ENCODE measurements around the gene CEACAM16.
"Not testable (repeated sequence)": the region's sequence is repeated elsewhere in the genome, so short reads cannot be mapped to it uniquely, and the experiment has no call there.

The CEACAM16 gene

GRCh38 chr19:44714597-44715169, 15.7 kb downstream of the CEACAM16 start:
- TF ChIP-seq EZH2 (IDR thresholded peaks at IDR 0.05) (no peak), FOXP2 (optimal IDR thresholded peaks at IDR 0.05; ENCODE audit: control extremely low read depth, extremely low read length, insufficient read depth) (no peak), POLR2AphosphoS5 (IDR thresholded peaks at IDR 0.05; ENCODE audit: borderline replicate concordance, low read depth, low read length) (no peak)
- Histone ChIP-seq H3K4me3 (no peak overlapping the region), H3K9ac (ENCODE audit: insufficient read length) (no peak overlapping the region), H3K36me3 (ENCODE audit: insufficient read depth, low read length) (no peaks in the 10 kb centered on the region), H3K9me3 (ENCODE audit: low read depth, low read length) (no peaks in the 10 kb centered on the region), H3K27ac (no peak overlapping the region)
- no peak for DNase-seq (ENCODE audit: low read depth, low spot score)

GRCh38 chr19:44717603-44718002, 18.7 kb downstream of the CEACAM16 start:
- Histone ChIP-seq H3K9ac (ENCODE audit: insufficient read length) (no peak overlapping the region), H3K36me3 (ENCODE audit: insufficient read depth, low read length) (no peaks in the 10 kb centered on the region), H3K9me3 (ENCODE audit: low read depth, low read length) (no peaks in the 10 kb centered on the region), H3K4me3 (no peak overlapping the region), H3K27ac (no peak overlapping the region)
- TF ChIP-seq POLR2AphosphoS5 (IDR thresholded peaks at IDR 0.05; ENCODE audit: borderline replicate concordance, low read depth, low read length) = no peak
- TF ChIP-seq EZH2 (IDR thresholded peaks at IDR 0.05) = no peak
- DNase-seq (ENCODE audit: low read depth, low spot score) = no peak

GRCh38 chr19:44718441-44719261, 19.7 kb downstream of the CEACAM16 start:
- Histone ChIP-seq H3K9ac (ENCODE audit: insufficient read length) (no peak overlapping the region), H3K4me3 (no peak overlapping the region), H3K36me3 (ENCODE audit: insufficient read depth, low read length) (no peaks in the 10 kb centered on the region), H3K27ac (no peak overlapping the region), H3K9me3 (ENCODE audit: low read depth, low read length) (no peaks in the 10 kb centered on the region)
- no peak for DNase-seq (ENCODE audit: low read depth, low spot score)
- no peak for TF ChIP-seq POLR2AphosphoS5 (IDR thresholded peaks at IDR 0.05; ENCODE audit: borderline replicate concordance, low read depth, low read length)
- TF ChIP-seq FOXP2 (optimal IDR thresholded peaks at IDR 0.05; ENCODE audit: control extremely low read depth, extremely low read length, insufficient read depth) = no peak
- no peak for TF ChIP-seq EZH2 (IDR thresholded peaks at IDR 0.05)

GRCh38 chr19:44719262-44719701, 20.3 kb downstream of the CEACAM16 start:
- H3K27ac ChIP-seq = no peak overlapping the region
- H3K4me3 ChIP-seq = no peak overlapping the region
- TF ChIP-seq POLR2AphosphoS5 (IDR thresholded peaks at IDR 0.05; ENCODE audit: borderline replicate concordance, low read depth, low read length) (no peak), FOXP2 (optimal IDR thresholded peaks at IDR 0.05; ENCODE audit: control extremely low read depth, extremely low read length, insufficient read depth) (no peak), EZH2 (IDR thresholded peaks at IDR 0.05) (no peak)
- H3K9me3 ChIP-seq (ENCODE audit: low read depth, low read length) = no peaks in the 10 kb centered on the region
- no peak overlapping the region for H3K9ac ChIP-seq (ENCODE audit: insufficient read length)
- H3K36me3 ChIP-seq (ENCODE audit: insufficient read depth, low read length) = no peaks in the 10 kb centered on the region
- DNase-seq (ENCODE audit: low read depth, low spot score) = no peak

GRCh38 chr19:44720396-44720795, 21.4 kb downstream of the CEACAM16 start:
- not testable (repeated sequence) for H3K4me3 ChIP-seq; H3K36me3 ChIP-seq (ENCODE audit: insufficient read depth, low read length); H3K27ac ChIP-seq; H3K9me3 ChIP-seq (ENCODE audit: low read depth, low read length); H3K9ac ChIP-seq (ENCODE audit: insufficient read length); DNase-seq (ENCODE audit: low read depth, low spot score)

GRCh38 chr19:44720945-44721344, 22.0 kb downstream of the CEACAM16 start:
- Histone ChIP-seq H3K27ac (no peak overlapping the region), H3K9me3 (ENCODE audit: low read depth, low read length) (no peaks in the 10 kb centered on the region), H3K9ac (ENCODE audit: insufficient read length) (no peak overlapping the region), H3K4me3 (no peak overlapping the region), H3K36me3 (ENCODE audit: insufficient read depth, low read length) (no peaks in the 10 kb centered on the region)
- DNase-seq (ENCODE audit: low read depth, low spot score) = no peak
- no peak for TF ChIP-seq POLR2AphosphoS5 (IDR thresholded peaks at IDR 0.05; ENCODE audit: borderline replicate concordance, low read depth, low read length)
- TF ChIP-seq FOXP2 (optimal IDR thresholded peaks at IDR 0.05; ENCODE audit: control extremely low read depth, extremely low read length, insufficient read depth) = no peak
- TF ChIP-seq EZH2 (IDR thresholded peaks at IDR 0.05) = no peak

- not testable (repeated sequence) for H3K4me3 ChIP-seq; DNase-seq (ENCODE audit: low read depth, low spot score); H3K9me3 ChIP-seq (ENCODE audit: low read depth, low read length); H3K27ac ChIP-seq; H3K9ac ChIP-seq (ENCODE audit: insufficient read length); H3K36me3 ChIP-seq (ENCODE audit: insufficient read depth, low read length)
These were observed 22.4 kb downstream of the CEACAM16 start for GRCh38 chr19:44721369-44721768.

- H3K9me3 ChIP-seq (ENCODE audit: low read depth, low read length) = no peaks in the 10 kb centered on the region
- H3K36me3 ChIP-seq (ENCODE audit: insufficient read depth, low read length) = no peaks in the 10 kb centered on the region
- no peak for TF ChIP-seq POLR2AphosphoS5 (IDR thresholded peaks at IDR 0.05; ENCODE audit: borderline replicate concordance, low read depth, low read length)
- TF ChIP-seq FOXP2 (optimal IDR thresholded peaks at IDR 0.05; ENCODE audit: control extremely low read depth, extremely low read length, insufficient read depth) = no peak
- TF ChIP-seq EZH2 (IDR thresholded peaks at IDR 0.05) = no peak
- no peak overlapping the region for H3K4me3 ChIP-seq
- DNase-seq (ENCODE audit: low read depth, low spot score) = no peak
- no peak overlapping the region for H3K27ac ChIP-seq
- H3K9ac ChIP-seq (ENCODE audit: insufficient read length) = no peak overlapping the region
These were observed 23.5 kb downstream of the CEACAM16 start for GRCh38 chr19:44722131-44723121.

All from SK-N-MC (cell line).